ENCODE results near the gene TMCO4.

Gene TMCO4

GRCh38 chr1:19657511-19657910, 142.2 kb downstream of the TMCO4 start:
- H3K4me1 ChIP-seq (ENCODE audit: control insufficient read depth, insufficient read depth, low read length) = no peaks in the 10 kb centered on the region
- no peaks in the 10 kb centered on the region for H3K9me3 ChIP-seq (ENCODE audit: control insufficient read depth, insufficient read depth, low read depth, low read length)
- H3K27ac ChIP-seq (ENCODE audit: extremely low read depth, low read depth, low read length) = no peak overlapping the region
- no peak for TF ChIP-seq IKZF3 (tag by site-specific recombination; IDR thresholded peaks at IDR 0.05)
- no peak for TF ChIP-seq ZXDB (tag by site-specific recombination; IDR thresholded peaks at IDR 0.05)
- no peak for TF ChIP-seq ZNF623 (tag by site-specific recombination; IDR thresholded peaks at IDR 0.05)
- H3K36me3 ChIP-seq (ENCODE audit: control insufficient read depth in 2 of 2, insufficient read depth in 1 of 2, low read length in 2 of 2) = no peaks in the 10 kb centered on the region
- H3K4me3 ChIP-seq (ENCODE audit: low read depth, low read length) = no peak overlapping the region
- CTCF ChIA-PET = interaction anchor here (0.7 kb wide), 1 partner anchor 66 kb away, joined by 3 read pairs; no protein-coding TSS in a partner anchor
- POLR2A ChIA-PET = interaction anchor here (0.7 kb wide), 1 partner anchor 252 kb away, joined by 4 read pairs; no protein-coding TSS in a partner anchor

GRCh38 chr1:19656780-19657466, 142.8 kb downstream of the TMCO4 start:
- ChIA-PET POLR2A (interaction anchor here (0.7 to 1.0 kb wide), 2 partner anchors 251 to 396 kb away, joined by 3 to 4 read pairs; no protein-coding TSS in a partner anchor), CTCF (interaction anchor here (0.7 kb wide), 1 partner anchor 66 kb away, joined by 3 read pairs; no protein-coding TSS in a partner anchor)
- H3K36me3 ChIP-seq (ENCODE audit: control insufficient read depth in 2 of 2, insufficient read depth in 1 of 2, low read length in 2 of 2) = no peaks in the 10 kb centered on the region
- no peak overlapping the region for H3K4me3 ChIP-seq (ENCODE audit: low read depth, low read length)
- H3K9me3 ChIP-seq (ENCODE audit: control insufficient read depth, insufficient read depth, low read depth, low read length) = no peaks in the 10 kb centered on the region
- H3K27ac ChIP-seq (ENCODE audit: extremely low read depth, low read depth, low read length) = no peak overlapping the region
- H3K4me1 ChIP-seq (ENCODE audit: control insufficient read depth, insufficient read depth, low read length) = no peaks in the 10 kb centered on the region
- TF ChIP-seq HOXA7 (CRISPR knock-in tag; IDR thresholded peaks at IDR 0.05; ENCODE audit: borderline replicate concordance) (no peak), ZSCAN30 (tag by site-specific recombination; IDR thresholded peaks at IDR 0.05) (no peak), ZNF211 (tag by site-specific recombination; IDR thresholded peaks at IDR 0.05; ENCODE audit: low read depth) (no peak), ZNF701 (tag by site-specific recombination; IDR thresholded peaks at IDR 0.05) (no peak), ZNF658 (tag by site-specific recombination; IDR thresholded peaks at IDR 0.05) (no peak), ZNF248 (tag by site-specific recombination; IDR thresholded peaks at IDR 0.05) (no peak), ZNF19 (tag by site-specific recombination; IDR thresholded peaks at IDR 0.05; ENCODE audit: low read depth) (no peak), ZNF112 (tag by site-specific recombination; IDR thresholded peaks at IDR 0.05) (no peak), ZNF571 (tag by site-specific recombination; IDR thresholded peaks at IDR 0.05) (no peak)

GRCh38 chr1:19656134-19656779, 143.5 kb downstream of the TMCO4 start:
- no peak overlapping the region for H3K4me3 ChIP-seq (ENCODE audit: low read depth, low read length)
- no peak overlapping the region for H3K27ac ChIP-seq (ENCODE audit: extremely low read depth, low read depth, low read length)
- CTCF ChIA-PET = interaction anchor here (0.5 to 0.9 kb wide), 3 partner anchors 282 to 351 kb away, joined by 3 read pairs; no protein-coding TSS in a partner anchor
- POLR2A ChIA-PET = interaction anchor here (1.0 kb wide), 1 partner anchor 395 kb away, joined by 3 read pairs; no protein-coding TSS in a partner anchor
- no peaks in the 10 kb centered on the region for H3K4me1 ChIP-seq (ENCODE audit: control insufficient read depth, insufficient read depth, low read length)
- H3K36me3 ChIP-seq (ENCODE audit: control insufficient read depth in 2 of 2, insufficient read depth in 1 of 2, low read length in 2 of 2) = no peaks in the 10 kb centered on the region
- no peaks in the 10 kb centered on the region for H3K9me3 ChIP-seq (ENCODE audit: control insufficient read depth, insufficient read depth, low read depth, low read length)
- TF ChIP-seq ZXDB (tag by site-specific recombination; IDR thresholded peaks at IDR 0.05) = no peak
- no peak for TF ChIP-seq PRDM2 (tag by site-specific recombination; IDR thresholded peaks at IDR 0.05; ENCODE audit: borderline replicate concordance)
- TF ChIP-seq ZBTB49 (tag by site-specific recombination; IDR thresholded peaks at IDR 0.05; ENCODE audit: low read depth) = no peak
- TF ChIP-seq ZNF768 (tag by site-specific recombination; IDR thresholded peaks at IDR 0.05) = no peak
- TF ChIP-seq ZNF426 (tag by site-specific recombination; IDR thresholded peaks at IDR 0.05) = no peak
- TF ChIP-seq ZNF292 (tag by site-specific recombination; IDR thresholded peaks at IDR 0.05; ENCODE audit: borderline replicate concordance, low read depth) = no peak
- no peak for TF ChIP-seq ZNF660 (tag by site-specific recombination; IDR thresholded peaks at IDR 0.05)
- TF ChIP-seq ZNF335 (tag by site-specific recombination; conservative IDR thresholded peaks at IDR 0.05) = no peak
- no peak for TF ChIP-seq ZNF404 (tag by site-specific recombination; IDR thresholded peaks at IDR 0.05)
- no peak for TF ChIP-seq ZBTB48 (tag by site-specific recombination; IDR thresholded peaks at IDR 0.05)
- TF ChIP-seq ZNF302 (tag by site-specific recombination; IDR thresholded peaks at IDR 0.05; ENCODE audit: low read depth) = no peak
